Measurements from ENCODE around the gene TAF11L12. TPM values are rescaled to one million over a fixed set of nuclear protein-coding genes. Genes with fewer than 3 reads are reported as not detected.
"Not testable (repeated sequence)": the region's sequence is repeated elsewhere in the genome, so short reads cannot be mapped to it uniquely, and the experiment has no call there.

TAF11L12 gene
- polyA plus RNA-seq (2011; rRNA removed) (not detected in 2 replicates), polyA minus RNA-seq (2011; rRNA and poly(A)+ RNA removed) (not detected in 2 replicates)

DNA sequence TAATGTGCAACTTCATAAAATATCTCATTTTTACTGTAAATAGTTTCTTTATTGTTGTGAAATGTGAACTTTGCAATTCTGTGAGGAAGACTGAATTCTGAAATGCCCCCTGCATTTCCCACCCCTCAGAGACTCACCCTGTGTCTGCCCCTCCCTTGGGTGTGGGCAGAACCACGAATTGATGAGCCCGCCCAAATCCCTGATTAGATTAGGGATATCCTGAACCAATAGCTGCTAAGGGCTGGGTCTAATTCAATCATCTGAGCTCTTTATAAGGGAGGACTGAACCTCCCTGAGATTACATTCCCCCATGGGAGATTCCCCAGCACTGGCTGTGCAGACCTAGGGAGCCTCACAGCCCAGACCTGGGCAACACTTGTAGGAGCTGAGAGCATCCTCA lies at the start of gene TAF11L12:
Gene TAF11L12 (plus strand): TSS at position 301 of the 400 bp plus-strand sequence.
- CTCF ChIA-PET, result interaction anchor here (0.7 kb wide), 1 partner anchor 17 kb away, joined by 3 read pairs; no protein-coding TSS in a partner anchor
- POLR2A ChIA-PET; H3K27me3 ChIP-seq (ENCODE audit: control insufficient read depth, insufficient read depth, low read length); DNase-seq (ENCODE audit: low read depth); H3K4me3 ChIP-seq (ENCODE audit: low read depth, low read length); H3K36me3 ChIP-seq (ENCODE audit: control insufficient read depth, insufficient read depth, low read length): not testable (repeated sequence)

DNA sequence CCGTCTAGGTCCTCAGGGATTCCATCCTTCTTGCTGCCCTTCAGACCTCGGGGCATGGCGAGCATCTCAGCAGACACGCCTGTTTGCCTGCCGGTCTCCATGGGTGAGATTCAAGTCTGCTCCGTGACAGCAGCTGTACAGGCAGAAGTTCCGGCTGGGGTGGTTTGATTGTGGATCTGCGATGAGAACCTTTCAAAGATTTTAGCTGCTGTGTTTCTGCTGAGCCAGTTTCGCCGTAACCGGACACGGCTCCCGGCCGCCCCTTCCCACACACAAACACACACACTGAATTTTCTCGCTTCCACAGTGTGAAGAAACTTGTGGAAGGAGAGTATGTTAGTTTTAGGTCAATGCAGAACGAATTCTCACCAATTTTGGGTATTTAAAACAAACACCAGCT lies 24.5 kb upstream of the TAF11L12 start, which contains the start of gene TAF11L7:
Gene TAF11L7 (minus strand): TSS at position 101 of the 400 bp plus-strand sequence.
- H3K36me3 ChIP-seq (ENCODE audit: control insufficient read depth, insufficient read depth, low read length); H3K27me3 ChIP-seq (ENCODE audit: control insufficient read depth, insufficient read depth, low read length); POLR2A ChIA-PET; DNase-seq (ENCODE audit: low read depth); CTCF ChIA-PET; H3K4me3 ChIP-seq (ENCODE audit: low read depth, low read length): not testable (repeated sequence)

DNA sequence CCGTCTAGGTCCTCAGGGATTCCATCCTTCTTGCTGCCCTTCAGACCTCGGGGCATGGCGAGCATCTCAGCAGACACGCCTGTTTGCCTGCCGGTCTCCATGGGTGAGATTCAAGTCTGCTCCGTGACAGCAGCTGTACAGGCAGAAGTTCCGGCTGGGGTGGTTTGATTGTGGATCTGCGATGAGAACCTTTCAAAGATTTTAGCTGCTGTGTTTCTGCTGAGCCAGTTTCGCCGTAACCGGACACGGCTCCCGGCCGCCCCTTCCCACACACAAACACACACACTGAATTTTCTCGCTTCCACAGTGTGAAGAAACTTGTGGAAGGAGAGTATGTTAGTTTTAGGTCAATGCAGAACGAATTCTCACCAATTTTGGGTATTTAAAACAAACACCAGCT lies 19.3 kb upstream of the TAF11L12 start, which contains the start of gene TAF11L8:
Gene TAF11L8 (minus strand): TSS at position 101 of the 400 bp plus-strand sequence.
- H3K4me3 ChIP-seq (ENCODE audit: low read depth, low read length); DNase-seq (ENCODE audit: low read depth); POLR2A ChIA-PET; H3K27me3 ChIP-seq (ENCODE audit: control insufficient read depth, insufficient read depth, low read length); H3K36me3 ChIP-seq (ENCODE audit: control insufficient read depth, insufficient read depth, low read length); CTCF ChIA-PET: not testable (repeated sequence)

DNA sequence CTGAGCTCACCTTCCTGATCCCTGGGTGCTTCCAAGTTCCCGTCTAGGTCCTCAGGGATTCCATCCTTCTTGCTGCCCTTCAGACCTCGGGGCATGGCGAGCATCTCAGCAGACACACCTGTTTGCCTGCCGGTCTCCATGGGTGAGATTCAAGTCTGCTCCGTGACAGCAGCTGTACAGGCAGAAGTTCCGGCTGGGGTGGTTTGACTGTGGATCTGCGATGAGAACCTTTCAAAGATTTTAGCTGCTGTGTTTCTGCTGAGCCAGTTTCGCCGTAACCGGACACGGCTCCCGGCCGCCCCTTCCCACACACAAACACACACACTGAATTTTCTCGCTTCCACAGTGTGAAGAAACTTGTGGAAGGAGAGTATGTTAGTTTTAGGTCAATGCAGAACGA lies 15.9 kb upstream of the TAF11L12 start, which contains the start of gene TAF11L9:
Gene TAF11L9 (minus strand): TSS at position 140 of the 400 bp plus-strand sequence.
- H3K36me3 ChIP-seq (ENCODE audit: control insufficient read depth, insufficient read depth, low read length); H3K27me3 ChIP-seq (ENCODE audit: control insufficient read depth, insufficient read depth, low read length); DNase-seq (ENCODE audit: low read depth); H3K4me3 ChIP-seq (ENCODE audit: low read depth, low read length); POLR2A ChIA-PET; CTCF ChIA-PET: not testable (repeated sequence)

DNA sequence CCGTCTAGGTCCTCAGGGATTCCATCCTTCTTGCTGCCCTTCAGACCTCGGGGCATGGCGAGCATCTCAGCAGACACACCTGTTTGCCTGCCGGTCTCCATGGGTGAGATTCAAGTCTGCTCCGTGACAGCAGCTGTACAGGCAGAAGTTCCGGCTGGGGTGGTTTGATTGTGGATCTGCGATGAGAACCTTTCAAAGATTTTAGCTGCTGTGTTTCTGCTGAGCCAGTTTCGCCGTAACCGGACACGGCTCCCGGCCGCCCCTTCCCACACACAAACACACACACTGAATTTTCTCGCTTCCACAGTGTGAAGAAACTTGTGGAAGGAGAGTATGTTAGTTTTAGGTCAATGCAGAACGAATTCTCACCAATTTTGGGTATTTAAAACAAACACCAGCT lies 12.5 kb upstream of the TAF11L12 start, which contains the start of gene TAF11L10:
Gene TAF11L10 (minus strand): TSS at position 101 of the 400 bp plus-strand sequence.
- DNase-seq (ENCODE audit: low read depth); POLR2A ChIA-PET; H3K4me3 ChIP-seq (ENCODE audit: low read depth, low read length); CTCF ChIA-PET; H3K27me3 ChIP-seq (ENCODE audit: control insufficient read depth, insufficient read depth, low read length); H3K36me3 ChIP-seq (ENCODE audit: control insufficient read depth, insufficient read depth, low read length): not testable (repeated sequence)

DNA sequence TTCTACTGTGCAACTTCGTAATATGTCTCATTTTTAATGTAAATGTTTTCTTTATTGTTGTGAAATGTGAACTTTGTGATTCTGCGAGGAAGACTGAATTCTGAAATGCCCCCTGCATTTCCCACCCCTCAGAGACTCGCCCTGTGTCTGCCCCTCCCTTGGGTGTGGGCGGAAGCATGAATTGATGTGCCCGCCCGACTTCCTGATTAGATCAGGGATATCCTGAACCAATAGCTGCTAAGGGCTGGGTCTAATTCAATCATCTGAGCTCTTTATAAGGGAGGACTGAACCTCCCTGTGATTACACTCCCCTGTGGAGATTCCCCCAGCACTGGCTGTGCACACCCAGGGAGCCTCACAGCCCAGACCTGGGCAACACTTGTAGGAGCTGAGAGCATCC lies 6.3 kb upstream of the TAF11L12 start, which contains the start of gene TAF11L11:
Gene TAF11L11 (plus strand): TSS at position 304 of the 400 bp plus-strand sequence.
- H3K36me3 ChIP-seq (ENCODE audit: control insufficient read depth, insufficient read depth, low read length); H3K27me3 ChIP-seq (ENCODE audit: control insufficient read depth, insufficient read depth, low read length); DNase-seq (ENCODE audit: low read depth); CTCF ChIA-PET; H3K4me3 ChIP-seq (ENCODE audit: low read depth, low read length); POLR2A ChIA-PET: not testable (repeated sequence)

DNA sequence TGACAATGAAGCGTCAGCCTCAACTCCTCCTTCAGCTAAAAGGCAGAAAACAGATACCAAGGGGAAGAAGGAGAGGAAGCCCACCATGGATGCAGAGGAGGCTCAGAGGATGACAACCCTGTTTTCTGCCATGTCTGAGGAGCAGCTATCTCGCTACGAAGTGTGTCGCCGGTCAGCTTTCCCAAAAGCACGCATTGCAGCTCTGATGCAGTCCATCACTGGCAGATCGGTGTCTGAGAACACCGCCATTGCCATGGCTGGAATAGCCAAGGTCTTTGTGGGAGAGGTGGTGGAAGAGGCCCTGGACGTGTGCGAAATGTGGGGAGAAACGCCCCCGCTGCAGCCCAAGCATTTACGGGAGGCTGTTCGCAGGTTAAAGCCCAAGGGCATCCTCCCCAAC lies 5.2 kb upstream of the TAF11L12 start:
- no peaks in the 10 kb centered on the region for H3K27me3 ChIP-seq (ENCODE audit: control insufficient read depth, insufficient read depth, low read length)
- TF ChIP-seq, protein P1, sequence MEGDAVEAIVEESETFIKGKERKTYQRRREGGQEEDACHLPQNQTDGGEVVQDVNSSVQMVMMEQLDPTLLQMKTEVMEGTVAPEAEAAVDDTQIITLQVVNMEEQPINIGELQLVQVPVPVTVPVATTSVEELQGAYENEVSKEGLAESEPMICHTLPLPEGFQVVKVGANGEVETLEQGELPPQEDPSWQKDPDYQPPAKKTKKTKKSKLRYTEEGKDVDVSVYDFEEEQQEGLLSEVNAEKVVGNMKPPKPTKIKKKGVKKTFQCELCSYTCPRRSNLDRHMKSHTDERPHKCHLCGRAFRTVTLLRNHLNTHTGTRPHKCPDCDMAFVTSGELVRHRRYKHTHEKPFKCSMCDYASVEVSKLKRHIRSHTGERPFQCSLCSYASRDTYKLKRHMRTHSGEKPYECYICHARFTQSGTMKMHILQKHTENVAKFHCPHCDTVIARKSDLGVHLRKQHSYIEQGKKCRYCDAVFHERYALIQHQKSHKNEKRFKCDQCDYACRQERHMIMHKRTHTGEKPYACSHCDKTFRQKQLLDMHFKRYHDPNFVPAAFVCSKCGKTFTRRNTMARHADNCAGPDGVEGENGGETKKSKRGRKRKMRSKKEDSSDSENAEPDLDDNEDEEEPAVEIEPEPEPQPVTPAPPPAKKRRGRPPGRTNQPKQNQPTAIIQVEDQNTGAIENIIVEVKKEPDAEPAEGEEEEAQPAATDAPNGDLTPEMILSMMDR (IDR thresholded peaks at IDR 0.05; ENCODE audit: insufficient read depth, low read depth, low read length), result no peak
- no peak overlapping the region for H3K4me3 ChIP-seq (ENCODE audit: low read depth, low read length)
- DNase-seq (ENCODE audit: low read depth), result no peak
- H3K36me3 ChIP-seq (ENCODE audit: control insufficient read depth, insufficient read depth, low read length), result no peaks in the 10 kb centered on the region
- ChIA-PET CTCF (no interaction called here), POLR2A (no interaction called here)

DNA sequence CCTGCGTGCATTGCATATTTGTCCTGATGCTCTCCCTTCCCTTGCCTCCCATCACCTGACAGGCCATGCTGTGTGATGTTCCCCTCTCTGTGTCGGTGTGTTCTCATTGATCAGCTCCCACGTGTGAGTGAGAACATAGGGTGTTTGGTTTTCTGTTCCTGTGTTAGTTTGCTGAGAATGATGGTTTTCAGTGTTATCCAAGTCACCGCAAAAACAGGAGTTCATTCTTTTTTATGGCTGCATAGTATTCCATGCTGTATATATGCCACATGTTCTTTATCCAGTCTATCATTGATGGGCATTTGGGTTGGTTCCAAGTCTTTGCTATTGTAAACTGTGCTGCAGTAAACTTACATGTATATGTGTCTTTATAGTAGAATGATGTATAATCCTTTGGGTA lies 2.7 kb upstream of the TAF11L12 start:
- H3K27me3 ChIP-seq (ENCODE audit: control insufficient read depth, insufficient read depth, low read length); H3K4me3 ChIP-seq (ENCODE audit: low read depth, low read length); CTCF ChIA-PET; H3K36me3 ChIP-seq (ENCODE audit: control insufficient read depth, insufficient read depth, low read length); DNase-seq (ENCODE audit: low read depth); POLR2A ChIA-PET: not testable (repeated sequence)

All from BJ (cell line).